Measurements from ENCODE around the gene HBP1.
"Not testable (repeated sequence)": the region's sequence is repeated elsewhere in the genome, so short reads cannot be mapped to it uniquely, and the experiment has no call there.

Gene HBP1, protein sequence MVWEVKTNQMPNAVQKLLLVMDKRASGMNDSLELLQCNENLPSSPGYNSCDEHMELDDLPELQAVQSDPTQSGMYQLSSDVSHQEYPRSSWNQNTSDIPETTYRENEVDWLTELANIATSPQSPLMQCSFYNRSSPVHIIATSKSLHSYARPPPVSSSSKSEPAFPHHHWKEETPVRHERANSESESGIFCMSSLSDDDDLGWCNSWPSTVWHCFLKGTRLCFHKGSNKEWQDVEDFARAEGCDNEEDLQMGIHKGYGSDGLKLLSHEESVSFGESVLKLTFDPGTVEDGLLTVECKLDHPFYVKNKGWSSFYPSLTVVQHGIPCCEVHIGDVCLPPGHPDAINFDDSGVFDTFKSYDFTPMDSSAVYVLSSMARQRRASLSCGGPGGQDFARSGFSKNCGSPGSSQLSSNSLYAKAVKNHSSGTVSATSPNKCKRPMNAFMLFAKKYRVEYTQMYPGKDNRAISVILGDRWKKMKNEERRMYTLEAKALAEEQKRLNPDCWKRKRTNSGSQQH

DNA sequence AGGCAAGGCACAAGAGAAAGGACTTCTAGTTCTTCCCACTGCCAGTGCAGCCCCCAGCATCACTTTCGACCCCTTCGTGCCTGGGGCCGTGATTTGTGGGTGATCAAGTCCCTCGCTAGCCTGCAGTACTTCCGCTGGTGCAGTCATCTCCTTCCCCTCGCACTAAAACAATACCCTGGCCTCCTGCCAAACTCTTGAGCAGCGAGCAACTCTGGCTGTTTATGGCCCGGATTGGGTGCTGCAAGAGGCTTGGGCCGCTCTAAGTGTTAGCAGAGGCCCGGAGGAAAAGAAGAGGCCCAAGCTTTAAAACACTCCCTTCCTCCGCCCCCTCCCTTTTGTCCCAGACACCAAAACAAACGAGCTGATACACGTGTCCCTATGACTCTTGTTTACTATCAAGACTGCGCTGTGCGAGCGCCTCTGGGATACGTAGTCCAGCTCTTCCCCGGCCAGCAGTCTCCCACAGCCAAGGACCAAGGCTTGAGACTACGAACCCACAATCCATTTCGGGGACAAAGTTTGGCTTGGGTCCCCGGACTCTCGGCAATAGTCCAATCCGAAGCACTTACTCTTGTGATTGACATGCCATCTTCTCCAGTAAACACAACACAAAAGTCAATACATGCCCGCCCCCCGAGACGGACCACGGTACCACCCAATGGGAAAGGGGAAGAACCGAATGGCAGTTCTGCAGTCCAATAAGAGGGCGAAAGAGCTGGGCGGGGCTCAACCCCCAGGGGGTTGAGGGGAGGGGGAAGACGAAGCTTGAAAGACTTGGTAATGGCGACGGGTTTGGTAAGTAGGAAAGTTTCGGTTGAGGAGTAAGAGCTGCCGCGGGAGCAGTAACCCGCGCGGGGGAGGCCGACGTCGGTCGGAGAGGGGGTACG, at the start of gene HBP1:
Gene HBP1, plus strand, starts transcription at position 771 of the 887 bp plus-strand sequence. CDS start 10,891 bp downstream, outside the sequence.
- DNase-seq, result peak; percentile 97 to 99

DNA sequence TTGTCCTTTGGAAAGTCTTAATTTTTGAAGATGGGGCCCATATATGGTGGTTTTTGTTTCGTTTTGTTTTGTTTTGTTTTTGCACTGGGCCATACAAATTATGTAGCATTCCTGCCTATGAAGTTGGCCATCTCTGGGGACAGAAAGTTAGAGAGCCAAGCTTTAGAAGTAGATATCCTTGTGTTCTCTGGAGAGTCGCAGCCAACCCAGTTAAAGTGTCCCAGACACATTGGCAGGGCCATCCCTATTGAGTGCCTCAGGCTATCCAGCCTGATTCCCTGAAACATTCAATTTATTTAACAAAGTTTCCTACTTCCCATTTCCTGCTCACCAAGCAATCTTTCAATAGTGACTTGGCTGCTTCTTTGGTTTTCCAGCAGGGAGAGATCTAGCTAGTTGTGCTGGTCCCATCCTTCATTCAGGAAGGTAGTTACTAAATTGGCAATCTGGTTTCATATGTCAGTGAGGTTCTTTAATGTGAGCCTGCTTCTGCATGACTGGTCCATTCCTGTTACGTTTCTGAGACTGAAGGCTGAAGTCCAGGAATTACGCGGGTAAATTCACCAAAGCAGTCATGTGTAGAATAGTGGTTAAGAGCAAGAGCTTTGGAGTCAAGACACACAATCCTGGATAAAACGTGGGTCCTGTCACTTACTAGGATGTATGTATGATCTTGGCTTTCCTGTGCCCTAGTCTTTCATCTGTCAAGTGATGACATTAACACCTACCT, 49.3 kb upstream of the HBP1 start:
- DNase-seq, result no peak

DNA sequence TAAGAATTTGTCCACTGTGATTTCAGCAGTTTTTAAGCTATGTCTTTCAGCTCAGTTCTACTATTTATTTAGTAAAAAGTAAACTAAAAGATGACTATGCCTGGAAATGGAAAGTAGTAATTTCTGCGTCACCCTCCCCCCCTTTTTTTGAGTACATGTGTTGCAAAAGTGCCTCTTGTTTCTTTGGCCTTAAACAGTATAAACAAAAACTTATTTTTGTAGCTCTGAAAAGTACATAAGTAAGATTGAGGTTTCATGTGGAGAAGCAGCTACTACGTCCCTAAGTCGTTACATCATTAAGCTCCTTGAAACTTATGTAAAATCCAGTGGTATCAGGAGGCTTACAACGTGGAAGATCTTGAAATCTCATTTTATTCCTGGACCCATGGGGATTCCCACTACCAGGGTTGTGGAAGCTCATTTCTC, 46.3 kb upstream of the HBP1 start:
- no peak for DNase-seq

DNA sequence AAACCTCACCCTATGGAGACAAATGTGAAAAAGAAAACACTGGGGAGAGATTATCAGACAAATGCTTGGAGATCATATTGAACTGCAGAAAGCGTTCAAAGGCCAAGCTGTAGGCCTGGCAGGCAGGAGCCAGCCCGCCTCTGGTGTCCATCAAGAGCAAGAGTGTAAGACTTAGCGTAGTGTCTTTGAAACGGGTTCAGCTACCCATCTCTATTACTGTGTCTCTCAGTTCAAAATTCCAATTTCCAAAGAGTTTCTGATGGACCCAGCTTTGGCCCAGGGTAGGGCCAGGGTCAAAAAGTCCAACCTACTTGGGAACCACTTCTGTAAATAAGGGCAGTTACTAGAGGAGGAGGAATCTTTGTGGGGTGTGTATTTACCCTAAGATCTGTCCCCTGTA, 45.4 kb upstream of the HBP1 start:
- no peak for DNase-seq

DNA sequence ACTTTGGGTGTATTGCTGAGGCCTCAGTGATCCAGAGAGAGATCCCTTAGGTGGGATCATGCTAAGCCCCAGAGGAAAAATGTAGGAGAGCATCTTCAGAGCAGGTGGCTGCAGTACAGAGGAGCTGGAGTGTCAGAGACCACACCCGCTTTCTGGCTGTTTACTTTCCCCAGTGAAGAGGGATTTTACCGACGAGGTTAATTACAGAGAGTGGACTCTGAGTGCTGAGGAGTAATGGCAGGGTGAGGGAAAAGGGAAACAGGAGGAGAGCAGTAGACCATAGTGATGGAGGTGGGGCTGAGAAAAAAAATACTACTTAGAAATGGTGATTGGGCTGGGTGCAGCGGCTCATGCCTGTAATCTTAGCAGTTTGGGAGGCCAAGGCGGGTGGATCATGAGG, 43.3 kb upstream of the HBP1 start:
- peak; percentile 49 to 75 for DNase-seq

DNA sequence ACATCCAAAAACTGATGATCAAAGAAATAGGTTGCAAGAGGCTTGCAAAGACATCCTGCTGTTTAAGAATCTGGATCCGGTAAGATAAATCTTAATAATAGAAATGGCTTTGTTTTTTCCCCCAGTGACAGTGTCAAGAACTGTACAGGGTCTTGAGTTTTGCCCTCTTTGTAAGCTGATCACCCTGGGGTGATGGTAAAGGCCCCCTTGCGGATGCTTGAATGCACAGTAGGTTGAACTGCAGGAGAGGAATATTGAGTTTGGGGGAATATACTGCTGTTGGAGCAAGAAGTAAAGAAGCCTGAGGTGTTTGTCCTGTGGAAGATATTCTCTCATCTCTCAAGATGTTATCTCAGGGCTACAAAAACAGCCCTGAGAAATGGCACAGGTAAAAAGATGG, 40.6 kb upstream of the HBP1 start:
- no peak for DNase-seq

DNA sequence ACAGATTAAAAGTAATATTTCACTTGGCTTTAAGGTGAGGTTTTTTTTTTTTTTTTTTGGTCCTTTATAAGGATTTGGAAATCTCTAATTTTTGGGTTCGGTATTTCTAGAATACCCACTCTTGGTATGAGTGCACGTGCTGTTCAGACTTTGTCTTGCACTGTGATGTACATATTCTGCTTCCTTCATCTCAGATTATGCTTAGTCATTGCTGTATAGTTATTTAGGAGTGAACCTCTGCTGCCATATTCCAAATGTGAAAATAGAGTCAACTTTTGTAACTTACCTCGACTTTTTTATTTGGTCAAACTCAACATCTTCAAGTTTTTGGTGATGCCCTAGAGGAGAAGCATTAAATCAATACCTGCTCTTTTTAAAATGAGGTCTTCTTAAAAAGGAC, 40.1 kb upstream of the HBP1 start:
- no peak for DNase-seq

DNA sequence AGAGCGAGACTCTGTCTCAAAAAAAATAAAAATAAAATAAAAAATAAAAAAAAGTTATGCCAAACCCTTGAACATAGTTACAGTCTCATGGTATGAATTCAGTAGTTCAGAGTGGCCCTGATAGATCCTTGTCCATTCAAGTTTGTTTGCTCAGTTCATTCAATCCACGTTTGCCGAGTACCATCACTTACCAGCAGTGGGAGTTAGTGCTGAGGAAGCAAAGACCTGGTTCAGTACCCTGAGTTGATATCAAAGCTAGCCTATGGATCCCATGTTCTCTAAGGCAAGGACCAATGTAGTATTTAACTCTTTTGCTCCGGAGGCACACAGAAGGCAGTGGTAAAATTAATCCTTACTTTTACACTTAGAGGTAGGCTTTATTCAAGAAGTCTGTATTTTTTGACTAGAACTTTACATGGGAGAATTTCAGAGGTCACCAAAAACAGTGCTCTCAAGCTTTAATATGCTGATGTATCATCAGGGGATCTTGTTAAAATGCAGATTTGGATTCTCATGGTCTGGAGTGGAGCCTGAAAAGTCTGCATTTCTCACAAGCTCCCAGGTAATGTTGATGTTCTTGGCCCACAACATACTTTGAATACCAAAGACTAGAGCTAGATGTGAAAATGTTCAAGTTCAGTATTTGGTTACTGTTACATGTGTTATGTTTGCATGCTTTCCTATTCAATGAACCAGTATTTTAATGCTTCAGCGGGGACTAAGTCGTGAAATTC, 38.1 kb upstream of the HBP1 start:
- no peak for DNase-seq

DNA sequence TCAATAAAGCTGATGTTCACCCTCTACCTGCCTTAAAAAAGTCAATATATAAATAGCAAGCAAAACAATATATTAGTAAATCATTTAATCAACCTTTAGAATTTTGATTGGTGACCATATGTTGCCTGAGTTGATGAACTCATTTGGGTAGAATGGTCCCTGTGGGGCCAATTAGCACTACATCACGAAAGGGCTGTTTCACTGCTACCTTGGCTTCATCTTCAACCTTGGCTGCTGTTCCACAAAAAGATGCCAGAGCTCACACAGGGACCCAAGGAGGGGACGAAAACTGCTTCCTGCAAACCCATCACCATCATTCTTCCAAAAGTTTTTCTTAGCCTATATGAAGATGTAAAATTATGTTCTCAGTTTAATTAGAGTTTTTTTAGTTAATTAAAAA, 35.4 kb upstream of the HBP1 start:
- no peak for DNase-seq

DNA sequence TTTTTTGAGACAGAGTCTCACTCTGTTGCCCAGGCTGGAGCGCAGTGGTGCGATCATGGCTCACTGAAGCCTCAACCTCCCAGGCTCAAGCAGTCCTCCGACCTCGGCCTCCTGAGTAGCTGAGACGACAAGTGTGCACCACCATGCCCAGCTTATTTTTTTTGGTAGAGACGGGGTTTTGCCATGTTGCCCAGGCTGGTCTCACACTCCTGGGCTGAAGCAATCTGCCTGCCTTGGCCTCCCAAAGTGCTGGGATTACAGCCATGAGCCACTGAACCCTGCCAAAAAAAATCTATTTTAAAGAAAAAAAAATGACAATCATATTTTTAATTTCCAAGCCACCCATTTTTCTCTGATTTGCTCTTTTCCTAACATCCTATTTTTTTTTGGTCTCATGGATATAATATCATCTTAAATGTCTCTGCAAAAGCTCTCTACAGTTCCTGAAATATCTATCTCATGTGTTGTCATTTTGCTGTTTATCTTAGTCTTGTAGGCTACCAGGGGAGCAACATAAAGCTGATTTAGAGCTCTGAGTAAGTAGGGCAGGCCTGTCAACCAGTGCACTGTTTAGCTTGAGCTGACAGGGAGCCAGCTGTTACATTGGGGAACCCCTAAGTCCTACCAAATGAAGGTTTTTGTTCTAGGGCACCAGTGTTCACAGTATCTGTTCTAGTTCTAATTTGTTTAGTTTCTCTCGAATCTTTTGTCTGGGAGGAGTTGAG, 29.9 kb upstream of the HBP1 start:
- no peak for DNase-seq

DNA sequence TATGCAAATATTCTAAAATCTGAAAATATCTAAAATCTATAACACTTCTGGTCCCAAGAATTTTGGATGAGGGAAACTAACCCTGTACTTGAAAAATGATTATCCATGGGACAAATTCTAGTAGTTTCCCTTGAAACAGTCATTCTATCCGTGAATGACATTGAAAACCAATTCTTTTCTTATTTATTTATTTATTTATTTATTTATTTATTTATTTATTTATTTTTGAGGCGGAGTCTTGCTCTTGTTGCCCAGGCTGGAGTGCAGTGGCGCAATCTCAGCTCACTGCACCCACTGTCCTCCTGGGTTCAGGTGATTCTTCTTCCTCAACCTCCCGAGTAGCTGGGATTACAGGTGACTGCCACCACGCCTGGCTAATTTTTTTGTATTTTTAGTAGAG, 24.9 kb upstream of the HBP1 start:
- DNase-seq, result not testable (repeated sequence)

DNA sequence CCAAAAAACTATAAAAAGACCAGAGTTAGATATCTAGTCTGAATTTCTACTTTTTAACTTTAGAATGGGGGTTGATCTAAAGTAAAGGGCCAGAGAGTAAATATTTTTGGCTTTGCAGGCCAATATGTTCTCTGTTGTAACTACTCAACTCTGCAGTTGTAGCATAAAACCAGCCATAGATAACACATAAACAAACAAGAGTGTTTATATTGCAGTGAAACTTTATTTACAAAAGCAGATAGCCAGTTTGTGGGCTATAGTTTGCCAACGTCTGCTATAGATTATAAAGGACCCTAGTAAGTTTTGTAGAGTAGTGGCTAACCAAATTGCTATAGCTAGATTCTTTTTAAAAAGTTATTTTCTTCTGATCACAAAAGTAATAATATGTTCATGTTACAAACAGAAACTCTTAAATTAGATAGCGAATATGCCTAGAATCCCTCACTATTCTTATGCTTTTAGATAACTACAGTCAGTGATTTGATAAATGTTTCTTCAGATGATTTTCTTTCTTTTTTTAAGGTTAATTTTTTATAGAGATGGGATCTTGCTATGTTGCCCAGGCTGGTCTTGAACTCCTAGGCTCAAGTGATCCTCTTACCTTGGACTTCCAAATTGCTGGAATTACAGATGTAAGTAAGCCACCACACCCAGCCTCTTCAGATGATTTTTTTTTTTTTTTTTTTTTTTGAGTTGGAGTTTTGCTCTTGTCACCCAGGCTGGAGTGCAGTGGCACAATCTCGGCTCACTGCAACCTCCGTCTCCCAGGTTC, 23.6 kb upstream of the HBP1 start:
- no peak for DNase-seq

DNA sequence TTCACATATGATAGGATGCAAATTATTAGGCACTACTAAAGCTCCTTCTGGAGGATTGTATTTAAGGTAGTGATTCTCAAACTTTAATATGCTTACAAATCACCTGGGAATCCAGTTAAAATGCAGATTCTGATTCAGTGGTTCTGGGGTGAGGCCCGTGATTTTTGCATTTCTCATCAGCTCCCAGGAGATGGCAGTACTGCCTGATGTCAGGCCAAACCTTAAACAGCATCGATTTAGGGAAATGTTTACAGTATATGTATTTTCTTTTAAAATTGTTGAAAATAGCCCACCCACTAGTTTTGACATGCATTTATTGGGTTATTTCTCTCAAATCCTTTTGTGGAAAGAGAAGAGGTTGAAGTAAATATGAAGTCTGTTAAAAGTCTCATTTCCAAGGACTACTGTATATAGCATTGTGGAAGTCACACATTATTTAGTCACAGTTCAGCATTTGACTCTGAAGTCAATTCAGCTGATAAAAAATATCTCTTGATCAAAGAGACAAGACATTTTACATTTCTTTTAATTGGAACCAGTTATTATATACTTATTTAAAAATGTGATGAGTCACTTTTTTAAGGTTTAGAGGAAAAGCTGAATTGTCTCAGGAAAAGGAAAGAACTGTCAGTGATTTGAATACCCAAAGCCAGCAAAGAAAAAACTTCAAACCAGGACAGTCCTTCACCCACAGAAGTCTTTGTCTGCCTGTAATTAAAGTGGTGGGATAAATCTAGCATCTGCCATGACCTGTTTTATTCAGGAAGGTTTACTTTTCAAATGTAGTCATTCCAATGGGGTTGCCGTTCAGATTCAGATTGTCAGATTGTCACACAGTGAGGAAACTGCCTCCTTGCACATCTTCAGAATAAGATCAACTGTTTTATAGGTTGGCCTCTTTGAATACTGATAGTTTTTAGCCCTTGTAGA, 21.1 kb upstream of the HBP1 start:
- peak; percentile 17 to 26 for DNase-seq

DNA sequence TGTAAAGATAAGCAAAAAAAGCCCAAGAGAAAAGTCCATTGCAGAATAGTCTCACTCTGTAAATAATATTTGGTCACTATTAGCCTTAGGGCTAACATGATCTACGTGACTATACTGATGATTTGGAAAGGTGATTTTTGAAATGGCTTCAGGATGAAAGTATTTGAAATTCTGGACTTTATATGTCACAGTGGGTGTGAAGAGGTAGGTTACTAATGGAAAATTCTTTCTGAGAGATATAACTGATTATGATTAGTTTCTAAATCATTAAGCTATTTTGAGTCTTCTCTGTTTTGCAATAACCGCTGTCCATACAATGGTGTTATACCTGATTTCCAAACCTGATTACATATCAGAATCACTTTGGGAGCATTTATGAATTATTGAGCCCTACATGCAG, 20.1 kb upstream of the HBP1 start:
- DNase-seq, result no peak

DNA sequence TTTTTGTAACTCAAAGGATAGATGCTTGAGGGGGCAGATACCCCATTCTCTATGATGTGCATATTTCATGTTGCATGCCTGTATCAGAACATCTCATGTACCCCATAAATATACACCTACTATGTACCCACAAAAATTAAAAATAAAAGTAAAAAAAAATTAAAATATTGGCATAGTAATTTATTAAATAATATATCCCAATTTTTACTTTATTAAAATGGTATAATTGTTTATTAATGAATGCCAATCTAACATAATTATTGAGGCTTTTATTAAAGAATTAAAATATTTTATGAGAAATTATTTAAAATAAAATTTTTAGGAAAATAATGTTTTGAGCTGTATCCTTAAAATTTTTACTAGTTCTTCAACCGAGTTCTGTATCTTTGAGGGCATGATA, 18.9 kb upstream of the HBP1 start:
- DNase-seq, result no peak

DNA sequence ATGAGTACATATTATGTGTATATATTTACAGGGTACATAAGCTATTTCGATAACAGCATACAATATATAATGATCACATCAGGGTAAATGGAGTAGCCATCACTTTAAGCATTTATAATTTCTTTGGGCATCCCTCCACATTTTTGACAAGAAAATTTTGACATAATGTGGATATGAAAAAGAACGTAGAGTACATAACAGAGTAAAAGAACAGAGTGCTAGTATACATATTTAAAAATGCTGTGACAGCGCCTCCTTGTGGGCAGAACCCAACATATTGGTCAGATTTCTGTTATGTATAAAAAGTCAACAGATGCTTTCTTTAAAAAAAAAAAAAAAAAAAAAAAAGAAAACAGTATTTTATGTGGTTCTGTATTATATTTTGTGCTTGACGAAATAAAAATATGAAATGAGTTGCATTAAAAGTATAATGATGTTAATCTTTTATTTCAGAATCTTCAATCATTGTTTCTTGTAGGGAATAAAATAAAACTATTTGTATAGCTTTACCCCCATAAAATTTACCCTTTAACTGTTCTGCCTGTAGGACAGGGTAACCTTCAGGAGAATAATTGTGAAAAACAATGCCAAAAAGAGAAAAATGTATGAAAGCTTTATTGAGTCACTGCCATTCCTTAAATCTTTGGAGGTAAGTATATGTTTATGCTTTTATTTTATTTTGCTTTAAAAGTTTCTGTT, 18.3 kb upstream of the HBP1 start:
- peak; percentile 20 to 39 for DNase-seq

DNA sequence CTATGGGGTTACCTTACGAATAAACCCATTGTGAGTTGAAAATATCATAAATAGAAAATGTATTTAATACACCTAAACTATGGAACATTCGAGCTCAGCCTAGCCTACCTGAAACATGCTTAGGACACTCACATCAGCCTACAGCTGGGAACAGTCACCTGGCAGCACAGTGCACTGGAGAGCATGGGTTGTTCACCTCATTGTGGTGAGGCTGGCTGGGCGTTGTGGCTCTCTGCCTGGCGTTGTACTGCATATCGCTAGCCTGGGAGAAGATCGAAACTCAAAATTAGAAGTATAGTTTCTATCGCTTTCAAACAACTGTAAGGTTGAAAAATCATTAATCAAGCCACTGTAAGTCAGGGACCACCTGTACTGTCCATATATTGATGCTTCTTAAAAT, 17.3 kb upstream of the HBP1 start:
- no peak for DNase-seq

DNA sequence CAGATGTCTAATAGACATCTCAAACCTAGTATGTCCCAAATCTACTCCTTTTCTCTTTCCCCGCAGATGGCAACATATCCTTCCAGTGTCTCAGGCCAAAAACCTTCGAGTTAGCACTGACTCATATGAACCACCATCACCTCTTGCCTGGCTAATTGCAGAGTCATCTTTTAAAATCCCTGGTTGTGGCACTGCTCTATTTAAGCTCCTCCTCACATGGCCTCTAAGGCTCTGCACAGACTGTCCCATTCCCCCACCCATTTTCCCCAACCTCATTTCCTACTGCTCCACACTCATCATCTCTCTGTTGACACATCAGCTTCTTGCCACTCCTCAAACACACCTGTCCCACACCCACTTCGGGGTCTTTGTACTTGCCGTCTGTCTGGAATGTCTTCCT, 16.8 kb upstream of the HBP1 start:
- no peak for DNase-seq

DNA sequence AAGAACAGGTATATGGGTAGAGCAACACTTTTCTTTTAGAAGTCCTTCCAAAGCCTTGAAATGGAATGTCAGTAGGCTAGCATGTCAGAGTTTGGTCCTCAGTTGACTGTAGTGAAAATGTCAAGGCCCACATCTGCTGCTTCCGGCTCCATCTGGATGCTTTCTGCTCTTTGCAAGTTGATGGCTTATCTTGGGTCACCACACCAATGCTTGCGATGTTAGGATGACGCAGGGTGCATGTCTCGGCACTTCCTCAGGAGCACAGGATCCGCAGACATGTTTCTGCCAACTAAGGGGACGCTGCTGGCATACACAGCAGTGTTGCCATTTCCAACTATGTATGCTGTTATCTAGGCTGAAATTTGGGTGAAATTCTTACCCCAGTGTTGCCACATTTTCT, 14.0 kb upstream of the HBP1 start:
- no peak for DNase-seq
